HCT116 (cell line): Measurements from ENCODE around the gene ENPP6.

ENCODE experiments used
- CTCF ChIP-seq, 3 experiments: fragments of 200-600 bp in 1 of 3; sonication (generic) in 1 of 3; IDR thresholded peaks in 2 of 3; conservative IDR thresholded peaks in 1 of 3; 2 replicates each; pipeline ENCODE4 v1.5.1; 2012 to 2017; ENCODE audit warnings: low read depth in 2 of 3, low read length in 2 of 3, antibody characterized with exemption in 1 of 3, borderline replicate concordance in 1 of 3, control low read depth in 1 of 3, mild to moderate bottlenecking in 1 of 3, mixed read lengths in 1 of 3, mixed run types in 1 of 3, moderate library complexity in 1 of 3; ENCODE audit not compliant: insufficient read depth in 1 of 3
- POLR2A ChIP-seq: IDR thresholded peaks from 2 replicates; pipeline ENCODE4 v1.7.0; 2011; ENCODE audit warnings: borderline replicate concordance; ENCODE audit not compliant: insufficient read depth, insufficient read length; ENCODE audit errors: extremely low read depth
- TF ChIP-seq, protein P1 (sequence below): IDR thresholded peaks from 2 replicates; pipeline ENCODE4 v1.6.1; 2012

DNA sequence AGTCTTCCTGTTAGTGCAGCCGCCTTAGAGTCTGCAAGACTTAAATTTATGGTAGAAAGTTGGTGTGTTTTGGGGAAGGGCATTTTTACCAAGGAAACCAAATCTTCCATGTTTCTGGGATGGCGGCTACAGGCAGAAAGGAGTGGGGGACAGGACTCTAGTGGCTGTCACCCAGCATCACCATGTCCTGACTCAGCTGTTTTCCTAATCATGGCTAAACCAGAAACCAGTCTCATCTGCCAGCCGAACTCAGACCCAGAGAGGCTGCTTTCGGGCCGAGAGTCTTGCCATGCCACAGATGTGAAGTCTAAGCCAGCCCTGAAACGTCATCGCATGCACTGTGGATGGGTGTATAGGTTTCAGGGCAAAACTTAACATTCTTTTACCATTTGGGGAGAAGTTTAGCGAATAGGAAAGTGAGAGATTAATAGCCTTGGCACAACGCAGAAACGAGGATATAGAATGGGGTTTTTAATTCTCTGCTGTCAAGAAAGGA lies 109.6 kb downstream of the ENPP6 start:
- no peak for TF ChIP-seq CTCF (IDR thresholded peaks at IDR 0.05 in 2 of 3, conservative IDR thresholded peaks at IDR 0.05 in 1 of 3; ENCODE audit: borderline replicate concordance in 1 of 3, insufficient read depth in 1 of 3, low read depth in 2 of 3, low read length in 2 of 3)
- TF ChIP-seq, protein P1, sequence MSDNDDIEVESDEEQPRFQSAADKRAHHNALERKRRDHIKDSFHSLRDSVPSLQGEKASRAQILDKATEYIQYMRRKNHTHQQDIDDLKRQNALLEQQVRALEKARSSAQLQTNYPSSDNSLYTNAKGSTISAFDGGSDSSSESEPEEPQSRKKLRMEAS = no peak
- TF ChIP-seq POLR2A = no peak
